HepG2 (cell line): ENCODE measurements around the gene ICE2.

Experiments used
- FOXM1 ChIP-seq: sonication (generic); formaldehyde crosslinking; IDR thresholded peaks from 2 replicates; pipeline ENCODE4 v1.5.0; 2020; ENCODE audit warnings: missing genetic modification reagents
- HDAC2 ChIP-seq: sonication (generic); formaldehyde crosslinking; IDR thresholded peaks from 2 replicates; pipeline ENCODE4 v1.4.0; 2020; ENCODE audit warnings: missing genetic modification reagents
- HMG20A ChIP-seq: IDR thresholded peaks from 2 replicates; pipeline ENCODE4 v1.6.1; 2016; ENCODE audit warnings: borderline replicate concordance
- HOXD1 ChIP-seq: sonication (generic); formaldehyde crosslinking; IDR thresholded peaks from 2 replicates; pipeline ENCODE4 v1.5.0; 2020; ENCODE audit warnings: missing genetic modification reagents
- MXD4 ChIP-seq: IDR thresholded peaks from 2 replicates; pipeline ENCODE4 v1.6.1; 2016; ENCODE audit warnings: mild to moderate bottlenecking, missing biosample characterization, missing genetic modification reagents
- POLR2AphosphoS5 ChIP-seq: IDR thresholded peaks from 2 replicates; pipeline ENCODE4 v1.6.1; 2012; ENCODE audit warnings: low read depth, low read length
- PRMT3 ChIP-seq: sonication (generic); formaldehyde crosslinking; IDR thresholded peaks from 2 replicates; pipeline ENCODE4 v1.8.1; 2022; ENCODE audit warnings: low read depth, mild to moderate bottlenecking, moderate library complexity, missing genetic modification reagents, borderline replicate concordance
- RFX5 ChIP-seq: IDR thresholded peaks from 2 replicates; pipeline ENCODE4 v1.6.1; 2011; ENCODE audit warnings: low read depth, low read length, improper control_type of control experiment
- YEATS4 ChIP-seq: sonication (generic); formaldehyde crosslinking; IDR thresholded peaks from 2 replicates; pipeline ENCODE4 v1.4.0; 2020; ENCODE audit warnings: missing genetic modification reagents, borderline replicate concordance
- ZNF431 ChIP-seq: sonication (generic); formaldehyde crosslinking; IDR thresholded peaks from 2 replicates; pipeline ENCODE4 v1.9.0; 2022; ENCODE audit warnings: missing genetic modification reagents, low read depth, mild to moderate bottlenecking, borderline replicate concordance
- TF ChIP-seq, protein P1 (sequence below): sonication (generic); formaldehyde crosslinking; IDR thresholded peaks from 2 replicates; pipeline ENCODE4 v1.5.0; 2020; ENCODE audit warnings: mild to moderate bottlenecking, missing genetic modification reagents, moderate library complexity
- TF ChIP-seq, protein P2 (sequence below): sonication (generic); formaldehyde crosslinking; IDR thresholded peaks from 2 replicates; pipeline ENCODE4 v1.4.0; 2020; ENCODE audit warnings: missing genetic modification reagents, low read depth, mild to moderate bottlenecking, borderline replicate concordance

DNA sequence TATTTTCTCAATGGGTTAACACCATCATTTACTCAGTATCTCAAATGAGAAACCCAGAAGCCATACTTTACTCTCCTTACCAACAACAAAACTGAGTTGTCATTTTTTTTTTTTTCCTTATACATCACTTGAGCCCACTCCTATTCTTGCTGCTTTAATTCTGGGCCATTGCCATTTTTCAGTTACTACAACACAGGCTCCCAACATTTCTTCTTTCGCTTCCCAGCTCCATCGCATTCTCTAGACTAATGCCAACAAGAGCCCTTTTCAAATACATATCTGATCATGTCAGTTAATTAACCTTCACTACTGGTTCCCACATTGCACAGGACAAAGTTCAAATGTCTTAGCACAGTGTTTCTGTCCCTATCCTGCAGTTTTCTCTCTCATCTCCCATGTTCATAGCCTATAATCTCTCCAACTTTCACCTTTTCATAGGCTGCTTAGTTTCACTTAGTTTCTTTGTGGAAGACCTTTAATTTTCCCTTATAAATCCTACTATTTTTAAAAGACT lies 58.7 kb downstream of the ICE2 start:
- TF ChIP-seq MXD4 (no peak), HDAC2 (CRISPR knock-in tag) (no peak), FOXM1 (CRISPR knock-in tag) (no peak), HOXD1 (CRISPR knock-in tag) (no peak), PRMT3 (CRISPR knock-in tag) (no peak), HMG20A (CRISPR knock-in tag) (no peak), ZNF431 (CRISPR knock-in tag) (no peak), RFX5 (no peak), YEATS4 (no peak), POLR2AphosphoS5 (no peak)
- TF ChIP-seq, protein P1, sequence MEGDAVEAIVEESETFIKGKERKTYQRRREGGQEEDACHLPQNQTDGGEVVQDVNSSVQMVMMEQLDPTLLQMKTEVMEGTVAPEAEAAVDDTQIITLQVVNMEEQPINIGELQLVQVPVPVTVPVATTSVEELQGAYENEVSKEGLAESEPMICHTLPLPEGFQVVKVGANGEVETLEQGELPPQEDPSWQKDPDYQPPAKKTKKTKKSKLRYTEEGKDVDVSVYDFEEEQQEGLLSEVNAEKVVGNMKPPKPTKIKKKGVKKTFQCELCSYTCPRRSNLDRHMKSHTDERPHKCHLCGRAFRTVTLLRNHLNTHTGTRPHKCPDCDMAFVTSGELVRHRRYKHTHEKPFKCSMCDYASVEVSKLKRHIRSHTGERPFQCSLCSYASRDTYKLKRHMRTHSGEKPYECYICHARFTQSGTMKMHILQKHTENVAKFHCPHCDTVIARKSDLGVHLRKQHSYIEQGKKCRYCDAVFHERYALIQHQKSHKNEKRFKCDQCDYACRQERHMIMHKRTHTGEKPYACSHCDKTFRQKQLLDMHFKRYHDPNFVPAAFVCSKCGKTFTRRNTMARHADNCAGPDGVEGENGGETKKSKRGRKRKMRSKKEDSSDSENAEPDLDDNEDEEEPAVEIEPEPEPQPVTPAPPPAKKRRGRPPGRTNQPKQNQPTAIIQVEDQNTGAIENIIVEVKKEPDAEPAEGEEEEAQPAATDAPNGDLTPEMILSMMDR (CRISPR knock-in tag), result no peak
- TF ChIP-seq, protein P2, sequence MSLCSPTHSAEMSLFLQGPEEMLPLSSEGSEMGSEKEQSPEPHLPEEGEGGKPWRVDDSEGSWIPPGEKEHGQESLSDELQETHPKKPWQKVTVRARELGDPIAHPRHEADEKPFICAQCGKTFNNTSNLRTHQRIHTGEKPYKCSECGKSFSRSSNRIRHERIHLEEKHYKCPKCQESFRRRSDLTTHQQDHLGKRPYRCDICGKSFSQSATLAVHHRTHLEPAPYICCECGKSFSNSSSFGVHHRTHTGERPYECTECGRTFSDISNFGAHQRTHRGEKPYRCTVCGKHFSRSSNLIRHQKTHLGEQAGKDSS (CRISPR knock-in tag), result no peak
